ENCODE results near the gene WHRN. TPM values are rescaled to one million over a fixed set of nuclear protein-coding genes. Genes with fewer than 3 reads are reported as not detected.

The WHRN gene
- total RNA-seq, 1 experiment from 2014 or later, result 6.6 TPM

DNA sequence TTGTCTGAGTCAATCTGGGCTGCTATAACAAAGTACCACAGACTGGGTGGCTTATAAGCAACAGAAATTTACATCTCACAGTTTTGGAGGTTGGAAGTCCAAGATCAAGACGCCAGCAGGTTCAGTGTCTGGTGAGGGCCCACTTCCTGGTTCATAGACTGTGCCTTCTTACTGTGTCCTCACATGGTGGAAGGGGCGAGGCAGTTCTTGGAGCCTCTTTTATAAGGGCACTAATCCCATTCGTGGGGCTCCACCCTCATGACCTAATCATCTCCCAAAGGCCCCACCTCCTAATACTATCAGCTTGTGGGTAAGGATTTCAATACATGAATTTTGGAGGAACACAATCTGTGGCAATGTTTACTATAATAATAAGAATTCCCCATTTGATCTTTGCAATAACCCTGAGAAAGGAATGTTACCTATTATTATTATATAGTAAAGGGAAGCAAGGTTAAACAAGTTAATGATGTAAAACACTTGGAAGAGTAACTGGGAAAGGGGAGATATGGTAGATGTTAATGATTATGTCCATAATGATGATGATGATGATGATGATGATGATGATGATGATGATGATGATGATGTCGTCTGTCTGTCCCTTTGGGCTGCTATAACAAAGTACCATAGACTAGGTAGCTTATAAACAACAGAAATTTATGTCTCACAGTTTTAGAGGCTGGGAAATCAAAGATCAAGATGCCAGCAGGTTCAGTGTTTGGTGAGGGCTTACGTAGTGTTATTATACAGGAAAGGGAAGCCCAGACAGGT, 40.8 kb downstream of the WHRN start:
- DNase-seq (ENCODE audit: low read depth), result no peak
- in situ Hi-C loops (cut with HindIII; ENCODE audit: low pct_unique_long_range_greater_than_20kb, low sequenced_read_pairs), result no loop called here

DNA sequence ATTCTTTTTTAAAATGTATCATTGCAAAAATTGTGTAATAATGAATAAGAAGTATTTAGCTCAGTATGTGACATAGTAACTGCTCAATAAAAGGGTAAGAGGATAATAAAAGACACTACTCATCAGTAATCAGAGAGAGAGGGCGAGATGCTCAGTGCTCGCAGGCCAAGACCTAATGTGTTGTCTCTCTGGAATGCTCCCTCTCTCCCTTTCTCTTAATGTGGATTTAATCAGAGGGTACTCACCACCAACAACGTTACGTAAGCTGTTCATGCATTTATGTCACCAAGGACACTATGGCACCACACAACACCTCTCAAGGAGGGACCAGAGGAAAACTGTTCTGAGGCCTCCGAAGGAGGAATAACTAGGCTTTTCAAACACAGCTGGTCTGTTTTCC, 42.5 kb downstream of the WHRN start:
- in situ Hi-C loops (cut with HindIII; ENCODE audit: low pct_unique_long_range_greater_than_20kb, low sequenced_read_pairs), result no loop called here
- no peak for DNase-seq (ENCODE audit: low read depth)

DNA sequence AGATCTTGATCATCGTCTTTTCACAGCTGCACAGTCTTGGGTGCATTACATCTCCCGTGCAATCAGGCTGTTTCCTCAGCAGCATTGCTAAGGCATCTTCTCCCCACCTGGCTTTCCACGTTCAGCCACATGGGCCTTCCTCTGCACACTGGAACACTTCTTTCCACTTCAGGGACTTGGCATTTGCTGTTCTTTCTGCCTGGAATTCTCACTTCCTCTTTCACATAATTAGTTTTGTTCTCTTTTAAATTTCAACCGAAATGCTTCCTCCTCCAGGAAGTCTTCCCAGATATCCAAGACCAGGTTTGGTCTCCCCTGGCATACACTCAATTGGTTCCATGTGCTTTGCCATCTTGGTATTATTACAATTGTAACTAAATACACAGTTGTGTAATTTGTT, 43.8 kb downstream of the WHRN start:
- no peak for DNase-seq (ENCODE audit: low read depth)
- in situ Hi-C loops (cut with HindIII; ENCODE audit: low pct_unique_long_range_greater_than_20kb, low sequenced_read_pairs), result no loop called here

DNA sequence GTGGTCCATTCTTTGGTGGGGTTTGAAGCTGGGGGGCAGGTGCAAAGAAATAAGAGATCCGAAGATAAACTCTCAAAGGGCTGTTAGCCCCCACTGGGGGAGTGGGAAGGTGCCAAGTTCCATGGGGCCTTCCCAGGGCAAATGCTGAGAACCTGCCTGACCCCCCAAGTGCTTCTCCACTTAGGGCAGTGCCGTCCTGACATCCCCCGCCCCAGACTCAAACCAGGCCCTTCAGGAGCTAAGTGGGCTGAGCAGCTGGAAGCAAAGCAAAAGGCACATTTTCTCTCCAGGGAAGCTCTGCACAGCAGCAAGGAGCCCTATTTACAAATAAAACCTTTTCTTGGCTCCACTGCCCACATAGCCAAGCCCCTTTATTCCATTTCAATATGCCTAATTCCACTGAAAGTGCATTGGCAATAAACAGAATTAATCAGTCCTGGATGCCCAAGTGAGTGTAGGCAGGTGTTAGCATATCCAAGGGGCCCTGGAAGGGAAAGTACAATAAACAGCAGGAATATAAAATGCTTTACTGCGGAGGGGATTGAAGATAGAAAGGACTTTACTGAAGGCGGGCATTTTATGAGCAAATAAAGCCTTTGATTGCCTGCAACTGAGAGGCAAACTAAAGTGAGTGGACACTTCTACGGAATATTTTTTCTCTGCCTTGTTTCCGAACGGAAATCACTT, 44.6 kb downstream of the WHRN start:
- in situ Hi-C loops (cut with HindIII; ENCODE audit: low pct_unique_long_range_greater_than_20kb, low sequenced_read_pairs), result no loop called here
- DNase-seq (ENCODE audit: low read depth), result no peak

DNA sequence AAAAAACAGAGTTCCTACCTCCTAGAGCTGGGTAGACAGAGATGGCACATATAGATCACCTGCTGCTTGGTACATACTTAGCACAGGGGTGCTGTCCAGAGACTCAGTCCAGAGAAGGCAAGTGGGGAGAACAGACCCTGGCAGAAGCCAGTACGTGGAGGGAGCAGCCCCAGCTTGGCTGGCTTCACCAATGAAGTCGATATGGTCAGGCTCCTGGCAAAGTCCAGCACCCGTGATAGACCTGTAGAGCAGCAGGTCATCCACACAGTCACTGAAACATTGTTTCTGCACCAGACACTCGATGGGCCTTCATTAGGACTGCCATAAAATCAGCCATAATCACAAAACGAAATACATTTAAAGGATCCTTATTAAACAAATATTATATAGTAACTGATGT, 45.8 kb downstream of the WHRN start:
- DNase-seq (ENCODE audit: low read depth), result no peak
- in situ Hi-C loops (cut with HindIII; ENCODE audit: low pct_unique_long_range_greater_than_20kb, low sequenced_read_pairs), result no loop called here

DNA sequence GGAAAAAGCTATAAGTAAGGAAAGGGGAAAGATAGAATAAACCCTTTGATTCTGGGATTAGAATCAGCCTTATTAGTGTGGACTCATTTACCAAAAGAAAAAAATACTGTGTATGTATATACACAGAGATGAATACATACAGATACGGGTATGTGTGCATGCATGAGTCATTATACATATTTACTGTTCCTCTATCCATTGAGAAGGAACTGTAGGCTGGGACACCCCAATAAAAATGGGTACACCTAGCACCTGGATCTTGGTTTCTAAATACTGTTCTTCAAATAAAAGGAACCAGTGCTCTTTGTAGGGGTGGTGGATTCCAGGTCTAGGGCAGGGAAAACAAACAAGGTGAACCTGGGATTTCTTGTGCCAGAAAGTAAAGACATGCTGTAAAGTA, 48.3 kb downstream of the WHRN start:
- no peak for DNase-seq (ENCODE audit: low read depth)
- in situ Hi-C loops (cut with HindIII; ENCODE audit: low pct_unique_long_range_greater_than_20kb, low sequenced_read_pairs), result no loop called here

DNA sequence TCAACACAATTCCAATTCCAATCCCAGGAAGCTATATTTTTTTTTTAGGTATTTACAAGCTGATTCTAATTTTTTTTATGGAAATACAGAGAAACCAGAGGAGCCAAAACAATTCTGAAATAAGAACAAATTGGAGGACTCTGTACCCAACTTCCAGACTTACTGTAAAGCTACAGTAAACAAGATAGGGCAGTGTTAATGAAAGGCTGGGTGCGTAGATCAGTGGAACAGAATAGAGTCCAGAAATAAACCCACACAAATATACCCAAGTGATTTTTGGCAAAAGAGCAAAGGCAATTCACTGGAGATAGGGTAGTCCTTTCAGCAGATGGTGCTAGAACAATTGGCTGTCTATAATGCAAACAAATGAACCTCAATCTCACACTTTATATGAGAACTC, 50.6 kb downstream of the WHRN start:
- in situ Hi-C loops (cut with HindIII; ENCODE audit: low pct_unique_long_range_greater_than_20kb, low sequenced_read_pairs), result no loop called here
- no peak for DNase-seq (ENCODE audit: low read depth)

DNA sequence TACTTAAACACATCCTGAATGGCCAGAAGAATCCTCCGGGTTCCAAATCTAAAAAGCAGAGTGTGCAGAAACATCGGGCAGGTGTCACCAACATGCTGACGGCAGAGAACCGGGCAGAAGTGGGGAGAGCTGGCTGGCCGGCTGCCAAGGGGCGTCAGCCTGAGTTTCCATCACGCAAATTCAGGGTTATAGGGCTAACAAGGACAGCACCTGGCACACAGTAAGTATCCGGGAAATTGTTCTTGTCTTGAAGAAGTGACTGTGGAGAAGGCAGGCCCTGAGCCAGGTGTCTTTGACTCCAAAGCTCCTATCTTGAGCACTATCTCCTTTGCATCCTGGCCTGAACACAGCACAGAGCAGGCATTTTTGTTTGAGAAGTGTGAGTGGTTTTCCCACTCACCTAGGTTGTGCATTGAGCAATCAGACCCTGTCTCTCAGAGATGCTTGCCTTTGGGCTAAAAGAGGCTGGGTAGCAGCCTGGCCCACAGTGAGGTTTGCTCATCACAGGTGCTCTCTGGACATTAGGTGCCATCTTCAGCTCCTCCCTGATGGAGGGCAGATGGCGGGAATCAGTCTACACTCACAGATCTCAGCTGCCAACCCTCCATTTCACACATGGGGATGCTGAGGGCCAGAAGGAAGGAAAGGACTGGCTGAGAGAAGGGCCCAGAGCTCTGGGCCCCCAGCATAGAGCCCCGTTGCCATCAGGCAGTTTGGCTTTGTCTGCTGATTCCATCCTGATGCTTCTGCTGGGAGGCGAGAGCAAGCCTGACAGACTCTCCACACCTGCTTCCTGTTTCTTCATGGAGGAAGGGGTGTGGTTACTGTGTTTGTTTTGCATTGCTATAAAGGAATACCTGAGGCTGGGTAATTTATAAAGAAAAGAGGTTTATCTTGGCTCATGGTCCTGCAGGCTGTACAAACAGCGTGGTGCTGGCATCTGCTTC, 52.8 kb downstream of the WHRN start:
- in situ Hi-C loops (cut with HindIII; ENCODE audit: low pct_unique_long_range_greater_than_20kb, low sequenced_read_pairs), result no loop called here

DNA sequence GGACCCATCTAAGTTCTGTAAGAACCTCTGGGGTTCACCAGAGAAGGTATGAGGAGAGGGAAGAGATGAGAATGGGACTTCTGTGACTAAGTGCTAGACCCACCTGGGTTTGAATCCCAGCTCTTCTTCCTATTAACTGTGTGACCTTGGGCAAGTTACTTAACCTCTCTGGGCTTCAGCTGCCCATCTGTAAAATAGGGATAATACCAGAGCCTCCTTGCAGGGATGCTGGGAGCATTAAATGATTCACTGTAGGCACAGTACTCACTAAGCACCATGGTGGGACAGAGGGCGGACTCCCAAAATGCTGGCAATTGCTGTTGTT, 53.6 kb downstream of the WHRN start:
- in situ Hi-C loops (cut with HindIII; ENCODE audit: low pct_unique_long_range_greater_than_20kb, low sequenced_read_pairs), result no loop called here
- DNase-seq (ENCODE audit: low read depth), result no peak

More for the DNA sequence above, 52.8 kb downstream of the WHRN start:
- DNase-seq (ENCODE audit: low read depth), result no peak

DNA sequence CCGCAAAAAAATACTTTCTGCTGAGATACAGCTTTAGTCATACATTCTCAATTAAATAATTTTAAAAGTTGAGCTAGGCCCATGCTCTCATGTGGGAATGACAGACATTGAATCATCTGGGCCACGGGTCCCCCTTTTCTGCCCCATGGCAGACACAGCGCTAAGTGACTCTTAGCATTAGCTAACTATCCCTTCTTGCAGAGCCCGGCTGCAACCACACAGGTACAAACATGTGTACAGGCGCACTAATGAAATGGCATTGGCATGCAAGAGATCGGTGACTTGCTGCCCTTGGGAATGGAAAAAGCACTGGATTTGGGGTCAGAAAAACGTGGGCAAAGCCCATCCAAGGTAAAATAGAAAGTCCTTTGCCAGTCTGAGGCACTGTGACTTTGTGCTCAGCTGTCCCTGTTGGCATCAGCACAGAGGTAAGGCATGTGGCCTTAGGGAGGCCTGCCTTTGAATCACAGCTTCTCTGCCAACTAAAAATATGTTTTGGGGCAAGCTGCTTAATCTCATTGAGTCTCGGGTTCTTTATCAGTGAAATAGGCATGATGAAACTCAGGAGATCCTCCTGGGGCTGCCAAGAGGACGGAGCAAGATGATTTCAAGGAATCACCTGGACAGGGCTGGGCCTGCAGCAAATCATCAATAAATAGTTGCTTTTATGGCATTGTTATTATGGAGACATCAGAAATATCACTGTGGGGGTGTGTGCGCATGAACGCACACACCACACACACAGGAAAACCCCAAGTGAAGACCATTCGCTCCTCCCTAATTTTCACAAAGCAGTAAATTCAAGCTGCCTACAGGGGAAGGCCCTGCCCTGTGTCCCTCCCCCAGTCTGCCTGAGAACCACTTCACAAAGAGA, 54.2 kb downstream of the WHRN start:
- in situ Hi-C loops (cut with HindIII; ENCODE audit: low pct_unique_long_range_greater_than_20kb, low sequenced_read_pairs), result no loop called here
- DNase-seq (ENCODE audit: low read depth), result no peak

DNA sequence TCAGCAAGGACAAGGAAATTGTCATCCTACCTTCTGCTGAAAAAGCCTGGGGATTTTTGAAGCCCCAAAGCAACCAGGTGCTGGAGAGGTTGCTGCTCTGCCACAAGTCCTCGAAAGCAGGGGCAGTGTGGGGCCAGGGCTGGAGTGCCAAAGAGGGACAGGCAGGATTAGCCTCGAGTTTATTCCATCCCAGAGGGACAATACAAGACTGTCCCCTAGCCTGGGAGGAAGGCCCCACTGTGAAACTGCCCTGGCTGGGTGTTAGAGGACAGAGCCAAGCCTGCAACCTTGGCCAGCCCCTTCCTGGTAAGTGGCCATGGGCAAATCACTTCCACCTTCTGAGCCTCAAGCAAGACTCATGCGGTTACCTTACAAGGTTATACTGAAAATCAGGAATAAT, 55.1 kb downstream of the WHRN start:
- DNase-seq (ENCODE audit: low read depth), result no peak
- in situ Hi-C loops (cut with HindIII; ENCODE audit: low pct_unique_long_range_greater_than_20kb, low sequenced_read_pairs), result no loop called here

DNA sequence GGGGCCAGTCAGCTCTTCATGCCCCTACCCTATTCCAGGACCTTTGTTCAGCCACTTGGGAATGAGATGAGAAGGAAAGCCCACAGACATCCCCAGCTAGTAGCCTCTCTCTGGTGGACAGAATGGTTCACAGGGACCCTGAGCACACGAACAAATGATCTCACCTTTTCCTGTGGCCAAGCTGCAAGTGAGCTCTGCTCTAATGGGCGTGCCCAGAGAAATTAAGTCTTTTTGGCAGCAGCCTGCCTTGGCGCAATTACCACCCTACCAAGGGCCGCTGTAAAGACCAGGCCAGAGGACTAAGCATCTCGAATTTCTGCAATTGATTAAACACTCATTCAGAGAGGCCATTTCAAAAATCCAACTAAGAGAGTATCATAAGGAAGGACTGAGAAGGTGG, 56.0 kb downstream of the WHRN start:
- in situ Hi-C loops (cut with HindIII; ENCODE audit: low pct_unique_long_range_greater_than_20kb, low sequenced_read_pairs), result no loop called here
- no peak for DNase-seq (ENCODE audit: low read depth)

DNA sequence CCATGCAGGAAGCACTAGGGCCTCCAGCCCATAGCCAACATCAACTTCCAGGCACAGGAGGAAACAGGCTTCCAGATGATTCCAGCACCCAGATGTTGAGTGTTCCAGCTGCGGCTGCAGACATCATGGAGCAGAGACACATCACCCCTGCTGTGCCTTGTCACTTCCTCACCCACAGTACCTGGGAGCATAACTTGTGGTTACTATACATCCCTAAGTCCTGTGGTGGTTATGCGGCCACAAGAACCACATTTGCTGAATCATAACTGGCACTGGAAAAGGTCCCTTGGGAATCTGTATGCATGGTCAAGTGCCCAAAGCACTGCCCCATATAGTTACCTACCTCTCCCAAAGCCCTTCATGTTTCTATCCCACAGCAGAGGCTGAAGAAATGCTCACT, 56.6 kb downstream of the WHRN start:
- in situ Hi-C loops (cut with HindIII; ENCODE audit: low pct_unique_long_range_greater_than_20kb, low sequenced_read_pairs), result no loop called here

DNA sequence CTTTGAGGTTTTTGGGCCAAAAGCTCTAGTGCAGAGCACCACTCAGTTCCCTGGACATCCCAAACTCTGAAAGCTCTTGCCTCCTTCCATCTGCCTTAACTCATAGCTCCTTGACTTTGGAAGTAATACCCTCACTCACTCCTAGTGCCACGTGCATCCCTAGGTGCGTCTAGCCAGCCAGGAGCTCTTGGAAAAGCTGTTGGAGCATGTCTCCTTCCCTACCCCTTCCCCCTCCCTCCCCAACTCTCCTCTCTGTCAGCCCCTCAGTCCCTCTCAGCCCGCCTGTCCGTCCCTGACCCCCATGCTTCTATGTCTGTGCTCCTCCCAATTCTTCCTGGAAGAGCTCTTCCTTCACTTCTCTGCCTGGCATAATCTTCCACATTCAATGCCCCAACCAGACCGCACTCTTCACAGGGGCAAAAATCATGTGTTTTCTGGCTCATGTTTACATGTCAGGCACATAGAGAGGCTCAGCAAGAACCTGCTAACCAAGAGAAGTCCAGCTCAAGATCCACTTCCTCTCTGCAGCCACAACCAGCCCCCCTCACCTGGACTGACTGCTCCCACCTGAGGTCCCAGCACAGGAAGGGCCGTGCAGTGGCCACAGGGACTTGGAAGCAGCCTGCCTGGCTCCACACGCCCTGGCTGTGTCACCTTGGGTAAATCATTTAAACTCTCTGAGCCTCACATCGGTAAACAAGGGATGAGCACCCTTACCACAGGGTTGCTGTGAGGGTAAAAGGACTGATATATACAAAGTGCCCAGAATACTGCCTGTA, 58.4 kb downstream of the WHRN start:
- no peak for DNase-seq (ENCODE audit: low read depth)
- in situ Hi-C loops (cut with HindIII; ENCODE audit: low pct_unique_long_range_greater_than_20kb, low sequenced_read_pairs), result no loop called here

More for the DNA sequence above, 56.6 kb downstream of the WHRN start:
- DNase-seq (ENCODE audit: low read depth), result peak; percentile 12

DNA sequence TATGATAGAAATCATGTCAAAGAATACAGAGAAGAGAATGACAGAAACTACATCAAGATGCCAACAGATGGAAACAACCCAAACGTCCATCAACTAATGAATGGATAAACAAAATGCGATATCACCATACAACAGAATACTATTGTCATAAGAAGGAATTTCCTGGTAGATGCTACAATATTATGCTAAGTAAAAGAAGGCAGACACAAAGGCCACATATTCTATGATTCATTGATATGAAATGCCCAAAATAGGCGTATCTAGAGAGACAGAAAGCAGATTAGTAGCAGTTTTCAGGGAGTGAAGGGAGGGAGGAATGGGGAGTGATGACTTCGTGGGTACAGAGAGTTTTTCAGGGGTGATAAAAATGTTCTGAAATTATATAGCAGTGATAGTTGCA, 59.2 kb downstream of the WHRN start:
- no peak for DNase-seq (ENCODE audit: low read depth)
- in situ Hi-C loops (cut with HindIII; ENCODE audit: low pct_unique_long_range_greater_than_20kb, low sequenced_read_pairs), result no loop called here

DNA sequence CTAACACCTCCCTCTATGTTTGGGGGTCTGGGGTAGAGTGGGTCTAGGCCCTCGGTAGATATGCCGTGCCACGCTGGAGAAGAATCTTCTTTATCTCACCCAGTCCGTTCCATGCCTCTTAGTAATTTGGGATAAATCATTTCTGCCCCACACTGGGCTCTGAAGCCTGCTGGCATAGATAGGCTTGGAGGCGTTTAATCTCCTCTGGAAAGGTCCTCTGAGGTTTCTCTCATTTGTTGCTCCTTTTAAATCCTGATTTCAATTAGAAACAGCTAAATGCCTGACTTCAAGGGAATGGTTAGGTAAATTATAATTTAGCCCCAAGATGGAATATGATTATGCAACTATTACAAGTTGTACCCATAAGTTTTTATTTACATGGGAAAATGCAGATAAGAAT, 59.7 kb downstream of the WHRN start:
- in situ Hi-C loops (cut with HindIII; ENCODE audit: low pct_unique_long_range_greater_than_20kb, low sequenced_read_pairs), result no loop called here

DNA sequence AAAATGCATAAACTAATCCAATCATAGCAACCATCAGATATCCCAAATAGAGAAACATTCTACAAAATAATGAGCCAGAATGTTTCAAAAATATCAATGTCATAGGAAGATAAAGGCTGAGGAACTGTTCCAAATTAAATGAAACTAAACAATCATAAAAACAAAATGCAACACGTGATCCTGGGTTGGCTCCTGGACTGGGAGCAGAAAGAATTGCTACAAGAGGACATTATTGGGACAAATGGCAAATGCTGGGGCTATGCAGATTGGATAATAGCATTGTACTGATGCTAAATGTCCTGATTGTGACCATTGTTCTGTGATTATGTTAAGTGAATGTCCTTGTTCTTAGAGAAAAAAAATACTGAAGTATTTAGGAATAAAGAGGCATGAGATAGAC, 63.3 kb downstream of the WHRN start:
- DNase-seq (ENCODE audit: low read depth), result no peak

More for the DNA sequence above, 59.7 kb downstream of the WHRN start:
- DNase-seq (ENCODE audit: low read depth), result no peak

More for the DNA sequence above, 63.3 kb downstream of the WHRN start:
- in situ Hi-C loops (cut with HindIII; ENCODE audit: low pct_unique_long_range_greater_than_20kb, low sequenced_read_pairs), result no loop called here
